K562 (cell line): Measurements from ENCODE around the gene ZNF593OS. TPM values are rescaled to one million over a fixed set of nuclear protein-coding genes. Genes with fewer than 3 reads are reported as not detected.
A peak's percentile ranks its signal among the peaks of the same experiment; 100 is the strongest.

Experiments used
- BCOR ChIP-seq: fragments of 450-650 bp; IDR thresholded peaks from 2 replicates; pipeline ENCODE4 v1.6.1; 2016
- CBX2 ChIP-seq: fragments of 200-600 bp; sonication (generic); IDR thresholded peaks from one replicate; pipeline ENCODE4 v1.6.1; 2012; ENCODE audit warnings: mild to moderate bottlenecking, low read length, inconsistent platforms; ENCODE audit not compliant: insufficient read depth, poor library complexity, severe bottlenecking
- CUX1 ChIP-seq: fragments of 200-800 bp; sonication (Bioruptor generic); IDR thresholded peaks from 2 replicates; pipeline ENCODE4 v1.6.1; 2016; ENCODE audit warnings: missing genetic modification characterization, missing compliant biosample characterization
- HBP1 ChIP-seq: fragments of 450-650 bp; formaldehyde crosslinking; IDR thresholded peaks from 2 replicates; pipeline ENCODE4 v1.4.0; 2022; ENCODE audit warnings: missing genetic modification characterization
- HLTF ChIP-seq: fragments of 450-650 bp; IDR thresholded peaks from 2 replicates; pipeline ENCODE4 v1.6.1; 2016
- MTF1 ChIP-seq: fragments of 250-450 bp; sonication (Bioruptor Pico); IDR thresholded peaks from 2 replicates; pipeline ENCODE4 v1.9.0; 2021; ENCODE audit warnings: moderate library complexity, mild to moderate bottlenecking, inconsistent platforms, borderline replicate concordance
- NRF1 ChIP-seq, 2 experiments: fragments of 450-650 bp; IDR thresholded peaks in 1 of 2; conservative IDR thresholded peaks in 1 of 2; 2 replicates each; pipeline ENCODE4 v1.6.1; 2014; ENCODE audit warnings: mild to moderate bottlenecking in 2 of 2
- PHB ChIP-seq: fragments of 250-450 bp; sonication (Bioruptor Pico); IDR thresholded peaks from 2 replicates; pipeline ENCODE4 v1.5.0; 2021
- POLR2A ChIP-seq: fragments of 450-650 bp; conservative IDR thresholded peaks from 2 replicates; pipeline ENCODE4 v1.6.1; 2016
- POLR2AphosphoS5 ChIP-seq: IDR thresholded peaks from 2 replicates; pipeline ENCODE4 v1.6.1; 2011; ENCODE audit warnings: mild to moderate bottlenecking, low read depth, low read length, moderate library complexity; ENCODE audit not compliant: control insufficient read depth, insufficient read depth
- SIN3B ChIP-seq: fragments of 450-650 bp; IDR thresholded peaks from 2 replicates; pipeline ENCODE4 v1.6.1; 2017; ENCODE audit warnings: low read depth, mild to moderate bottlenecking, moderate library complexity
- SMC3 ChIP-seq: conservative IDR thresholded peaks from 2 replicates; pipeline ENCODE4 v1.6.1; 2011; ENCODE audit warnings: low read depth, low read length, improper control_type of control experiment; ENCODE audit not compliant: insufficient read depth
- TAF1 ChIP-seq: IDR thresholded peaks from 2 replicates; pipeline ENCODE4 v1.6.1; 2011; ENCODE audit warnings: mild to moderate bottlenecking, low read length, moderate library complexity; ENCODE audit not compliant: insufficient read depth, control insufficient read depth, severe bottlenecking; ENCODE audit errors: extremely low read depth
- TAF9B ChIP-seq: fragments of 450-650 bp; IDR thresholded peaks from 2 replicates; pipeline ENCODE4 v1.6.1; 2018; ENCODE audit warnings: mild to moderate bottlenecking; ENCODE audit not compliant: partially characterized antibody
- USF2 ChIP-seq: sonication (generic); formaldehyde crosslinking; IDR thresholded peaks from 2 replicates; pipeline ENCODE4 v1.5.0; 2020; ENCODE audit warnings: missing genetic modification reagents
- ZNF232 ChIP-seq: sonication (generic); formaldehyde crosslinking; IDR thresholded peaks from 2 replicates; pipeline ENCODE4 v1.8.0; 2022; ENCODE audit warnings: mild to moderate bottlenecking, missing genetic modification reagents
- ZNF57 ChIP-seq: fragments of 450-650 bp; formaldehyde crosslinking; IDR thresholded peaks from 2 replicates; pipeline ENCODE4 v1.4.0; 2020; ENCODE audit warnings: mild to moderate bottlenecking, moderate library complexity
- ZNF830 ChIP-seq: fragments of 250-450 bp; sonication (Bioruptor Pico); IDR thresholded peaks from 2 replicates; pipeline ENCODE4 v1.5.0; 2021; ENCODE audit warnings: mild to moderate bottlenecking
- ZSCAN29 ChIP-seq: fragments of 450-650 bp; IDR thresholded peaks from 2 replicates; pipeline ENCODE4 v1.6.1; 2017
- polyA plus RNA-seq, 8 experiments: library from polyadenylated mRNA; depleted of rRNA in 4 of 8; stranded (reverse) in 5 of 8; unstranded in 3 of 8; fragments of >200 nt; fragmentation: Nextera tagmentation in 2 of 8; fragmentation: Illumina TruSeq in 1 of 8; extraction: Ambion mirVana in 2 of 8; extraction: Trizol in 1 of 8; gene quantifications; 2 replicates each; pipeline versions ENCODE4 v1.2.1 to v1.2.3, GENCODE V29; 2011 to 2014; ENCODE audit warnings: inconsistent platforms in 1 of 8, missing spikeins in 1 of 8
- total RNA-seq, 7 experiments: library from RNA; depleted of rRNA in 6 of 7; stranded (reverse); fragments of >200 nt in 6 of 7; fragmentation: Illumina TruSeq in 2 of 7; extraction: Trizol in 2 of 7; gene quantifications; 2 replicates each; pipeline versions ENCODE4 v1.2.1 to v1.2.3, GENCODE V29; 2011 to 2021; ENCODE audit warnings: low replicate concordance in 1 of 7

Gene ZNF593OS
- total and polyA plus RNA-seq, 9 of the 15 experiments (the other 6 are each of a cell fraction or from before 2014, with no cell fraction given): 0.24 to 0.27 TPM; not detected in 7

DNA sequence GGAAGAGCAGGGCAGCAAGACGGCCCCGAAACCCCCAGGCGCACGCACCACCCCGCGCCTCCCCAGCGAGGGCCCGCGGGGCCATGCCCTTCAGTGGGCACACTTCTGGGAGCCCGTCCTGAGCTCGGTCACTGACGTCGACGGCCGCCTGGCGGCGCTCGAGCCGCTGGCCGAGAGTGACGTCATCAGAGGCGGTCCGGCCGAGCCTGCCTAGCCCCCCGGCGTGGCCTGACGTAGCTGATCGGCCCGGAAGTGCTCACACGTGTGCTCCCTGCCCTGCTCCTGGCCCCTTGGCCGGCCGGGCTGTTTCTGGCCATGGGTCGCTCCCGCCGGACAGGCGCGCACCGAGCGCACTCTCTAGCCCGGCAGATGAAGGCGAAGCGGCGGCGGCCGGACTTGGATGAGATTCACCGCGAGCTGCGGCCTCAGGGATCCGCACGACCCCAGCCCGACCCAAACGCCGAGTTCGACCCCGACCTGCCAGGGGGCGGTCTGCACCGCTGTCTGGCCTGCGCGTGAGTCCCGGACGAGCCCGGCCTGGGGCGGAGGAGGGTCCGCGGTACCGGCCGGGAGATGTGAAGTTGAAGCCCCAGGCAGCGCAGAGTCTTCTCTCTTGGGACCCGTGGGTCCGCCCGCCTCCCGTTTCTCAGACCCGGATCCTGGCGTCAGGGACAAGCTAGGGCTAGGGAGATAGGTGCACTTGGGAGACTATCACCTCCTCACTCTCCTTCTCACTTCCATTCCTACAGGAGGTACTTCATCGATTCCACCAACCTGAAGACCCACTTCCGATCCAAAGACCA, 1.8 kb downstream of the ZNF593OS start, which contains the start of gene ZNF593 (continued):
- TF ChIP-seq CUX1 (CRISPR knock-in tag) (0 out of 2 replicates have a peak, but pooled peaks have one; percentile 37), POLR2A (peak; percentile 93), HBP1 (CRISPR knock-in tag) (peak; percentile 70; the same call in 1 of the 2 replicates), ZNF232 (CRISPR knock-in tag) (peak; percentile 87), SMC3 (peak; percentile 86), PHB (CRISPR knock-in tag) (0 out of 2 replicates have a peak, but pooled peaks have one; percentile 90), CBX2 (no peak), POLR2AphosphoS5 (peak; percentile 77; the same call in 1 of the 2 replicates), BCOR (peak; percentile 44; the same call in 1 of the 2 replicates), MTF1 (CRISPR knock-in tag) (no peak), SIN3B (peak; percentile 92), ZSCAN29 (no peak; the same call in 1 of the 2 replicates), TAF1 (peak; percentile 73), NRF1 (conservative IDR thresholded peaks at IDR 0.05 in 1 of 2, IDR thresholded peaks at IDR 0.05 in 1 of 2) (peak; percentile 63 to 73), ZNF830 (CRISPR knock-in tag) (0 out of 2 replicates have a peak, but pooled peaks have one; percentile 11), ZNF57 (0 out of 2 replicates have a peak, but pooled peaks have one; percentile 34), USF2 (CRISPR knock-in tag) (peak; percentile 6; the same call in 1 of the 2 replicates), TAF9B (no peak), HLTF (peak; percentile 66)
